Measurements from ENCODE around the gene HOXA6. TPM values are rescaled to one million over a fixed set of nuclear protein-coding genes. Genes with fewer than 3 reads are reported as not detected.

The HOXA6 gene
- total and polyA plus RNA-seq, 10 of the 15 experiments (the other 5 are each of a cell fraction or from before 2014, with no cell fraction given), result 0.08 TPM; not detected in 9

DNA sequence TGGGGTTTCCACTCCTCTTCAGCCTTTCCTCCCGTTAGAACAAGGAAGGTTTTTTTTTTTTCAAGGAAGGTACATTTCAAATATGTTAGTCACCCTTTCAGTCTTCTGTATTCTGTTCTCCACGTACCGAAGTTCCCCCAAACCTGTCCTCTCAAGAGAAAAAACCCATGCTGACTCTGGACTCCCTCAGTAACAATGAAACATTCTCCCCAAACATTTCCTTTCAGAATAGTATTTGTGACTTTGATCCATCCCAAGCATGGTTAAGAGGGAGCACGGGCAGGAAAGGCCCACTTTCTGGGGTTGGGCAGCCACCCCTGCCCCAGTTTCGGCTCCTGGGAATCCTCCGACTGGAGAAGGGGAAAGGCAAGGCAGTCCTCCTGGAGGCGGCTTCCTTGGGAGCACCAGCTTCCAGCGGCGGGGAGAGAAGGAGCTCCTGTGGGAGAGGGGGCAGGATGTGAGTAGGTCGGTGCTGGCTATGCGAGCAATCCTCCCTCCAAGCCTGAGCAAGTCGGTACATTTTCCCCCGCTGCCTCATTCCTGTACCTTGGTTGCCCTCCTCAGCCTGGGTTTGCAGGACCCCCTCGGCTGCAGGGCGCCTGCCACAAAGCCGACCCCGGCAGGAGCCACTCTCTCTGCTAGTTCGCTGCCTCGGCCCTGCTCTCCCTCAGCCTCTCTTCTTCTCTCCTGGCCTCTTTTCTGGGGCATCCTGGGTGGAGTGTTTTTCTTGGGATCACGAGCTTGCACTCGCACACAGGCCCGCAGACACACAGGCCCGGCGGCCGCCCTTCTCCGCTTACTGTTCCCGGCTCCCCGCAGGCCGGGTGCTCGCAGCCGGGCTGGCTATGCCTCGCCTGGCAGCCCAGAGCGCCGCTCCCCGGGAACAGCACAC is 49.6 kb downstream of the HOXA6 start:
- peaks cover 2 to 4% of the 10 kb centered on the region in 2 experiments for H3K27me3 ChIP-seq (replicated peaks in 1 of 2; ENCODE audit: control insufficient read depth in 2 of 2, insufficient read depth in 2 of 2, low read length in 1 of 2)
- H3K79me2 ChIP-seq (ENCODE audit: control insufficient read depth, insufficient read depth, low read length), result no peaks in the 10 kb centered on the region
- 89% methylated on average over 34 of the region's 35 CpGs for WGBS (ENCODE audit: insufficient coverage, insufficient replicate concordance, low lambda C conversion rate, missing lambda C conversion rate)
- no TSS peak for BruUV-seq (replicated peaks)
- ChIA-PET POLR2A (interaction anchor here (0.6 to 2.5 kb wide), 4 partner anchors 14 to 909 kb away, joined by 3 to 15 read pairs (median 3); no protein-coding TSS in a partner anchor), SMC1A (ENCODE audit: uncharacterized antibody, unreplicated experiment) (interaction anchor here (1.0 to 7.9 kb wide), 8 partner anchors 11 to 417 kb away, joined by 3 to 110 read pairs (median 4); no protein-coding TSS in a partner anchor), RAD21 (ENCODE audit: unreplicated experiment) (interaction anchor here (0.6 to 2.4 kb wide), 4 partner anchors 14 to 803 kb away, joined by 3 to 23 read pairs (median 4); partner anchors contain the start of gene HOXA4), CTCF (interaction anchor here (1.0 to 2.2 kb wide), 4 partner anchors 25 to 244 kb away, joined by 3 to 10 read pairs (median 4); no protein-coding TSS in a partner anchor)
- H3K27ac ChIP-seq (ENCODE audit: control insufficient read depth, insufficient read depth), result no peak overlapping the region
- ATAC-seq (no peak), FAIRE-seq (no peak), DNase-seq (ENCODE audit: low read depth, low spot score) (no peak)
- no peak for TF ChIP-seq CEBPB (IDR thresholded peaks at IDR 0.05; ENCODE audit: borderline replicate concordance in 1 of 2, low read depth in 2 of 2, low read length in 2 of 2)
- TF ChIP-seq WRNIP1 (IDR thresholded peaks at IDR 0.05; ENCODE audit: borderline replicate concordance, low read depth, low read length), result no peak
- H3K4me2 ChIP-seq (ENCODE audit: control insufficient read depth, insufficient read depth), result peak overlapping the region; percentile 94; the same call in 1 of the 2 replicates
- H3K36me3 ChIP-seq (ENCODE audit: control insufficient read depth in 2 of 2, insufficient read depth in 2 of 2, low read length in 1 of 2), result no peaks in the 10 kb centered on the region
- in situ Hi-C loops (cut with MboI) (no loop called here), intact Hi-C loops (cut with micrococcal nuclease; ENCODE audit: unreplicated experiment) (loop anchor here (2.0 kb wide), 1 partner anchor 241 kb away; no protein-coding TSS in a partner anchor)
- H4K20me1 ChIP-seq (ENCODE audit: control insufficient read depth, insufficient read depth), result no peaks in the 10 kb centered on the region
- no peaks in the 10 kb centered on the region; the same call in 2 of the 3 replicates for H3K9me3 ChIP-seq (replicated peaks; ENCODE audit: control insufficient read depth, insufficient read depth, low read length)
- H3K4me1 ChIP-seq (ENCODE audit: control insufficient read depth, insufficient read depth, low read length), result peaks cover 6% of the 10 kb centered on the region
- no peak overlapping the region for H3K9ac ChIP-seq (ENCODE audit: control insufficient read depth, insufficient read depth, low read length)
- no peak overlapping the region for H2AFZ ChIP-seq (ENCODE audit: control insufficient read depth, low read depth, low read length)
- H3K4me3 ChIP-seq, result peak overlapping the region; percentile 92; the same call in 1 of the 2 replicates

All from GM12878 (cell line).